ENCODE data around the gene SEMA5B. TPM values are rescaled to one million over a fixed set of nuclear protein-coding genes. Genes with fewer than 3 reads are reported as not detected.

Gene SEMA5B
- total and polyA plus RNA-seq, 12 donors: 0.35 to 4.3 (median 1.8) TPM

- Histone ChIP-seq H3K9me3 (replicated peaks in 1 of 3) (no peaks in the 10 kb centered on the region), H3K4me1 (replicated peaks in 1 of 2) (peaks cover 6 to 9% of the 10 kb centered on the region in 2 donors), H3K36me3 (replicated peaks in 1 of 2) (no peaks in the 10 kb centered on the region), H3K27me3 (peaks cover 7% of the 10 kb centered on the region), H3K27ac (no peak overlapping the region), H3K4me3 (no peak overlapping the region)
- 85 to 97% (median 92%) methylated on average over 3 of the region's 3 CpGs for WGBS, 4 donors
- intact Hi-C loops (cut with DNase I): no loop called here
- DNase-seq: no peak
- TF ChIP-seq CTCF (IDR thresholded peaks at IDR 0.05) (no peak), POLR2A (IDR thresholded peaks at IDR 0.05) (no peak)
Observed at GRCh38 chr3:122926811-122927210, 100.8 kb downstream of the SEMA5B start.

GRCh38 chr3:122926322-122926721, 101.2 kb downstream of the SEMA5B start:
- TF ChIP-seq CTCF (IDR thresholded peaks at IDR 0.05) (no peak), POLR2A (IDR thresholded peaks at IDR 0.05) (no peak)
- no peak for DNase-seq
- H3K4me3 ChIP-seq: no peak overlapping the region
- H3K36me3 ChIP-seq (replicated peaks in 1 of 2): no peaks in the 10 kb centered on the region
- intact Hi-C loops (cut with DNase I): no loop called here
- no peak overlapping the region for H3K27ac ChIP-seq
- peaks cover 6 to 10% of the 10 kb centered on the region in 2 donors for H3K4me1 ChIP-seq (replicated peaks in 1 of 2)
- H3K9me3 ChIP-seq (replicated peaks in 1 of 3): no peaks in the 10 kb centered on the region
- H3K27me3 ChIP-seq: peaks cover 12% of the 10 kb centered on the region
- 92 to 95% (median 94%) methylated on average over 19 to 20 of the region's 20 CpGs for WGBS, 4 donors

- intact Hi-C loops (cut with DNase I): no loop called here
- 83 to 100% (median 86%) methylated on average over 1 of the region's 1 CpG for WGBS, 4 donors
Observed at GRCh38 chr3:122925756-122926155, 101.8 kb downstream of the SEMA5B start.

GRCh38 chr3:122924056-122924455, 103.5 kb downstream of the SEMA5B start:
- Histone ChIP-seq H3K9me3 (replicated peaks in 1 of 3) (no peaks in the 10 kb centered on the region), H3K27ac (no peak overlapping the region), H3K4me1 (replicated peaks in 1 of 2) (peaks cover 5 to 6% of the 10 kb centered on the region in 2 donors), H3K27me3 (peaks cover 12% of the 10 kb centered on the region), H3K36me3 (replicated peaks in 1 of 2) (no peaks in the 10 kb centered on the region), H3K4me3 (no peak overlapping the region)
- TF ChIP-seq CTCF (IDR thresholded peaks at IDR 0.05): no peak
- TF ChIP-seq POLR2A (IDR thresholded peaks at IDR 0.05): no peak
- WGBS, 4 donors: 68 to 80% (median 76%) methylated on average over 2 of the region's 2 CpGs
- intact Hi-C loops (cut with DNase I): no loop called here
- DNase-seq: no peak

More at GRCh38 chr3:122925756-122926155, 101.8 kb downstream of the SEMA5B start:
- DNase-seq: no peak
- Histone ChIP-seq H3K27me3 (peaks cover 12% of the 10 kb centered on the region), H3K4me3 (no peak overlapping the region), H3K4me1 (replicated peaks in 1 of 2) (peaks cover 6 to 10% of the 10 kb centered on the region in 2 donors), H3K9me3 (replicated peaks in 1 of 3) (no peaks in the 10 kb centered on the region), H3K27ac (no peak overlapping the region), H3K36me3 (replicated peaks in 1 of 2) (no peaks in the 10 kb centered on the region)
- no peak for TF ChIP-seq CTCF (IDR thresholded peaks at IDR 0.05)
- TF ChIP-seq POLR2A (IDR thresholded peaks at IDR 0.05): no peak
